Renal pelvis (tissue), 4 donors: ENCODE data around the gene ADARB2. TPM values are rescaled to one million over a fixed set of nuclear protein-coding genes. Genes with fewer than 3 reads are reported as not detected.

Experiments
- DNase-seq: peaks from one replicate; pipeline ENCODE4 v3.0.0-alpha.2; 2013
- polyA plus RNA-seq, 3 donors: library from polyadenylated mRNA; unstranded; fragments of 120-200 nt; gene quantifications; one replicate each; pipeline ENCODE4 v1.2.1, GENCODE V29; 2013; ENCODE audit not compliant: insufficient read length in 3 of 3

The ADARB2 gene
- polyA plus RNA-seq, 3 donors, result 0.62 to 3.0 (median 1.1) TPM

- DNase-seq, result no peak
Observed at GRCh38 chr10:1595726-1596125, 141.6 kb downstream of the ADARB2 start.

- no peak for DNase-seq
Observed at GRCh38 chr10:1595242-1595600, 142.1 kb downstream of the ADARB2 start.

- no peak for DNase-seq
Observed at GRCh38 chr10:1594372-1595241, 142.7 kb downstream of the ADARB2 start.

GRCh38 chr10:1591742-1592141, 145.6 kb downstream of the ADARB2 start:
- DNase-seq, result no peak

- DNase-seq, result no peak
Observed at GRCh38 chr10:1591045-1591444, 146.3 kb downstream of the ADARB2 start.

- no peak for DNase-seq
Observed at GRCh38 chr10:1589257-1589656, 148.1 kb downstream of the ADARB2 start.

GRCh38 chr10:1582739-1583138, 154.6 kb downstream of the ADARB2 start:
- no peak for DNase-seq

GRCh38 chr10:1581189-1581588, 156.1 kb downstream of the ADARB2 start:
- no peak for DNase-seq

- DNase-seq, result no peak
Observed at GRCh38 chr10:1579671-1580070, 157.7 kb downstream of the ADARB2 start.

GRCh38 chr10:1579141-1579491, 158.2 kb downstream of the ADARB2 start:
- DNase-seq, result no peak

GRCh38 chr10:1578392-1579140, 158.8 kb downstream of the ADARB2 start:
- DNase-seq, result no peak

GRCh38 chr10:1577945-1578344, 159.4 kb downstream of the ADARB2 start:
- DNase-seq, result no peak

GRCh38 chr10:1577373-1577770, 160.0 kb downstream of the ADARB2 start:
- no peak for DNase-seq

- DNase-seq, result no peak
Observed at GRCh38 chr10:1576467-1577372, 160.6 kb downstream of the ADARB2 start.

GRCh38 chr10:1575481-1576244, 161.7 kb downstream of the ADARB2 start:
- no peak for DNase-seq

GRCh38 chr10:1574719-1575118, 162.6 kb downstream of the ADARB2 start:
- DNase-seq, result no peak

- no peak for DNase-seq
Observed at GRCh38 chr10:1573981-1574380, 163.3 kb downstream of the ADARB2 start.

- no peak for DNase-seq
Observed at GRCh38 chr10:1573334-1573969, 163.9 kb downstream of the ADARB2 start.

- no peak for DNase-seq
Observed at GRCh38 chr10:1572519-1573333, 164.6 kb downstream of the ADARB2 start.
